Activated CD8-positive, alpha-beta memory T cell treated with anti-CD3 and anti-CD28 coated beads for 1 hour (primary cell): ENCODE measurements around the gene RAB3GAP1.
"Not testable (repeated sequence)": the region's sequence is repeated elsewhere in the genome, so short reads cannot be mapped to it uniquely, and the experiment has no call there.

Experiments used
- DNase-seq, 2 donors: peaks; one replicate each; pipeline ENCODE4 v3.0.0-alpha.2; 2020; ENCODE audit warnings: low read depth in 1 of 2; ENCODE audit errors: extremely low read depth in 1 of 2

The RAB3GAP1 gene

DNA sequence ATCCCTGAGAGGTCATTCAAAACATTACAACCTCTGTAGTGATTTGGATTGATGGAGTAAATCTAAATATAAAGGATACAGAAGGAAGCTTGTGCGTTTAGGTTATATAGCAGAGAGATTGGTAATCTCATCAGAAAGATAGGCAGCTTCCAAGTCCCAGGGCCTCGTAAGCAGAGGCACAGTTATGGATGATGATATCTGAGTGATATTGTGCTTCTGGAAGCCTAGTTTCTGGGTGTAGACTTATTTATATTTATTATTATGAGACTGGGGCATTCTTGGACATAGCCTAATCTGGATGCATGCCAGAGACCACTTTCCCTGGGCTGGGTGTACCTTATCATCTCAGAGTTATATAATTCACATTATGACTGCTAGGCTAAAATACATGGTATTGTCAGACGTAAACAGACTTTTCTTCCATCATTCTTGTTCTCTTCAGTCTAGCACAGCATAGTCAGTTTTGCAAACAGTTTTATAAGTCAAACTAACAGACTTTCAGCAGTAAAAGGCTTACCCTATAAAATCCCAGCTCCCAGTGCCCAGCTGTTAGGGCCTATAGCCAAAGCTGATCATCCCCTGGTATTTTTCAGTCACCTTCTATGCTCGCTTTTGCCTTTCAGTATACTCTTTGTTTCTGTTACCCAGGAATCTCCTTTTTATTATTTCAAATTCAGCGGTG, 47.9 kb downstream of the RAB3GAP1 start:
- no peak for DNase-seq

GRCh38 chr2:135103843-135104242, 51.8 kb downstream of the RAB3GAP1 start:
- no peak for DNase-seq

DNA sequence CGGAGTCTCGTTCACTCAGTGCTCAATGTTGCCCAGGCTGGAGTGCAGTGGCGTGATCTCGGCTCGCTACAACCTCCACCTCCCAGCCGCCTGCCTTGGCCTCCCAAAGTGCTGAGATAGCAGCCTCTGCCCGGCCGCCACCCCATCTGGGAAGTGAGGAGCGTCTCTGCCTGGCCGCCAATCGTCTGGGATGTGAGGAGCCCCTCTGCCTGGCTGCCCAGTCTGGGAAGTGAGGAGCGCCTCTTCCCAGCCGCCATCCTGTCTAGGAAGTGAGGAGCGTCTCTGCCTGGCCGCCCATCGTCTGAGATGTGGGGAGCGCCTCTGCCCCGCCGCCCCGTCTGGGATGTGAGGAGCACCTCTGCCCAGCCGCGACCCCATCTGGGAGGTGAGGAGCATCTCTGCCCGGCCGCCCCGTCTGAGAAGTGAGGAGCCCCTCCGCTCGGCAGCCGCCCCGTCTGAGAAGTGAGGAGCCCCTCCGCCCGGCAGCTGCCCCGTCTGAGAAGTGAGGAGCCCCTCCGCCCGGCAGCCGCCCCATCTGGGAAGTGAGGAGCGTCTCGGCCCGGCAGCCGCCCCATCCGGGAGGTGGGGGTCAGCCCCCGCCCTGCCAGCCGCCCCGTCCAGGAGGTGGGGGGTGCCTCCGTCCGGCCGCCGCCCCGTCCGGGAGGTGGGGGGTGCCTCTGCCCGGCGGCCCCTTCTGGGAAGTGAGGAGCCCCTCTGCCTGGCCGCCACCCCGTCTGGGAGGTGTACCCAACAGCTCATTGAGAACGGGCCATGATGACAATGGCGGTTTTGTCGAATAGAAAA, 53.6 kb downstream of the RAB3GAP1 start:
- DNase-seq = not testable (repeated sequence)

DNA sequence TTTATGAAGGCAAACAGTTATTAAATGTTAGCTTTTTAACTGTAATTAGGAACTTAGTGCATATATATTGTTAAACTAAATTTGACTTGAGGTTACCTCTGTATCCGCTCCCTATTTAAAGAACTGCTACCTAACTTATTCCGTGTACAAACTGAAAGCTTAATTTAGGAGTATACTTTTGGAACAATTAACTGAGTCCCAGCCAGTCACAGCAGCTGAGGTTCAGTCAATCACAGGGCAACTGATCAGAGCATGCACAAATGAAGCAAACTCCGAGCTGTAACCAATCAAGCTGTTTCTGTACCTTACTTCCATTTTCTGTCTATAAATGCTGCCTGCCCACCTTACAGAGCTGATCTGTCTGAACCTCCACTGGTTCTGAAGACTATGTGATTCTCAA, 61.2 kb downstream of the RAB3GAP1 start:
- no peak for DNase-seq

DNA sequence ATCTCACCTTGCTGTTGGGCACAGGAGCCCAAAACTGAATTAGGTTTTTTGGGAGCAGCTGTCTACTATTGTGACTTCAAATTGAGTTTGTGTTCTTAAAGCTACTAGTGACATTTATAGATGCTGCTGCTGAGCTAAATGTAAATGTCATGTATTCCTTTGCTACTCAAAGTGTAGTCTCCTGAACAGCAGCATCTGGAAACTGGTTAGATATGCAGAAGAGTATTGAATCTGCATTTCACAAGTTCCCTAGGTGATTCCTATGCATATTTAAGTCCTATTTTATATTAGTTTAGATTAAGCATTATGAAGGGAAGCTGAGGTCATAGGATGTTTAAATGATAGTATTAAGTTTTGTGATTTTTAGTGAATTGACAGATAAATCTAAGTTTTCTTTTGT, 67.5 kb downstream of the RAB3GAP1 start:
- DNase-seq = no peak

- DNase-seq = no peak
These were observed 69.0 kb downstream of the RAB3GAP1 start for GRCh38 chr2:135121016-135121657.

GRCh38 chr2:135121658-135122039, 69.6 kb downstream of the RAB3GAP1 start:
- not testable (repeated sequence) for DNase-seq

DNA sequence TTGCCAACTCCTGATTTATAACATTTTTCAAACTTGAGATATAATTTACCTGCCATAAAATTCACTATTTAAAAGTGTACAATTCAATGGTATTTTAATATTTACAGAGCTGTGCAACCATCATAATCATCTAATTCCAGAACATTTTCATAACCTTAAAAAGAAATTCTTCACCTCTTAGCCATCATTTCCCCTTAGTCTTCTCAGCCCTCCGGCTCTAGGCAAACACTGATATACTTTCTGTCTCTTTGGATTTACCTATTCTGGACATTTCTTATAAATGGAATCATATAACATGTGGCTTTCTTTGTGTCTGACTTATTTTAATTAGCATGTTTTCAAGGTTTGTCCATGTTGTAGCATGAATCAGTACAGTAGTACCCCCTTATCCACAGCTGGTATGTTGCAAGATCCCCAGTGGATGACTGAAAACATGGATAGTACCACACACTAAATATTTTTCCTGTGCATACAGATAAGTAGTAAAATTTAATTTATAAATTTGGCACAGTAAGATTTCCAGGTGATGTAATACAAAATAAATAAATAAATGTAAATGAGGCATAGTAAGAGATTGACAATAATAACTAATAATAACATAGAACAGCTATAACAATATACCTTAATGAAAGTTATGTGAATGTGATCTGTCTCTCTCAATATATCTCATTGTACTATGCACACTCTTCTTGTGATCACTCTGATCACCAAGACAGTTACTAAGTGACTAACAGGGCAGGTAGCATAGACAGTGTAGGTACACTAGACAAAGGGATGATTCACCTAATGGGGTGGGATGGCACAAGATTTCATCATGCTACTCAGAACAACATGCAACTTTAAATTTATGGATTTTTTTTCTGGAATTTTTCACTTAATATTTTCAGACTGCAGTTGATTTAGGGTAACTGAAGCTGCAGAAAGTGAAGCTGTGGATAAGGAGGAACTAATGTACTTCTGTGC, 73.1 kb downstream of the RAB3GAP1 start:
- no peak for DNase-seq

DNA sequence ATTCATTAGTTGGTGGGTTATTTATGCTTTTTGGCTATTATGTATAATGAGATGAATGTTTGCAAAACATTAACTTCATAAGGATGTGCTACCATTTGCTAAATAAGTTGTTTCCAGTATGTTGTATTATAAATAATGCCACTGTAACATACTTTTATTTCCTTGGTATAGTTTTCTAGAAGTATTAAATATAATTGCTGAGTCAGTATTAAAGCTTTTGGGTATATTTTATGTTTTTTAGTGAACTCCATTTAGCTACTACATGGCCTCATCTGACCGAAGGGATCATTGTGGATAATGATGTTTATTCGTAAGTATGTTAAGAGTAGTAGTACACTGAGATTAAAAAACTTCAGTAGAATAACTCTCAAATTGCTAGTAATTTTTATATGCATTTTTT, 73.8 kb downstream of the RAB3GAP1 start:
- no peak for DNase-seq

- no peak for DNase-seq
These were observed 78.7 kb downstream of the RAB3GAP1 start for GRCh38 chr2:135130751-135131150.

- DNase-seq = no peak
These were observed 80.2 kb downstream of the RAB3GAP1 start for GRCh38 chr2:135132314-135132713.

- no peak for DNase-seq
These were observed 88.5 kb downstream of the RAB3GAP1 start for GRCh38 chr2:135140606-135141005.

DNA sequence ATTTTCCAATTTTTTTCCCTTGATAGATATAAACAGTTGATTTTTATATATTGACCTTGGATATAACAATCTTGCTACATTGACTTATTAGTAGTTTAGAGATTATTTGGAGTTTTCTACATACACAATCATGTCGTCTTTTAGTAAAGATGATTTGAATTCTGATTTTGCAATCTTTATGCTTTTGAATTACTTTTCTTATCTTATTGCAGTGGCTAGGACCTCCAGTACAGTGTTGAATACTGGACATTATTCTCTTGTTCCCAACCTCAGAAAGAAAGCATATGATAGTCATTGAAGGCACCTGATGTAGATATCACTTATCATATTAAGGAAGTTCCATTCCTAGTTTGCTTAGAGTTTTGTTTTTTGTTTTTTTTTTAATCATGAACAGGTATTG, 90.2 kb downstream of the RAB3GAP1 start:
- DNase-seq = no peak

DNA sequence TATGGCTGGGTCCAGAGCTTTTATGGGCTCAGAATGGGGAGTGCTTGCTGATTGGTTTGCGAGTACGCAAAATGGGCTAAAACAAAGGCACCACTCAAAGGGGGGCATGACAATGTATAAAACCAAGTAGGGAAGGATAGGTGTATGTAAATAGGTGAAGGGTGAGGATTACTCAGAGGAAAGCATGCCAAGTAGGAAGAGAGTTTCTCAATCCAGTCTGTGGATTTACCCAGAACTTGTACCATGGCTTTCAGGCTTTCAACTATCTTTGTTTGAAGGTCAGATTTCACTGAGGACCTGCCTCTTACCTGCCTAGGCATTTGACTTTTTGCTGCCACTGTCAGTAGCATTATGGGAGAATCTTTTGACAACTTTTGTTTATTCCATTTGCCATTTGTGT, 92.3 kb downstream of the RAB3GAP1 start:
- no peak for DNase-seq

DNA sequence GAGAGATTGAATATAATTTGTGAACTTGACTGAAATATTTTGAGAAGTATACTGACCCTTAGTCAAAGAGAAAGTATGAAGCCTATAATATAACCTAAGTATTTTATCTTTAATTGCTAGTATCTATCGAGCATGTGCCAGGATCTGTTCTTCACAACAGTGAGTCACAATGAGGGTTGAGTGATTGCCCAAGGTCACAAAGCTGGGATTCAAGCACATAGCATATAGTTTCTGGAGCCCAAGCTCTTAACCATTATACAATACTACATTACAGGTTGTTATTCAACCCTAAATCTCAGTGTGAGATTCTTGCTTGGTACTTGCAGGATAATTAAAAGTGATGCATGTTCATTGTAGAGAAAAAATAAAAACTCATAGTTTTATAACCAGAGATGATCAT, 97.2 kb downstream of the RAB3GAP1 start:
- DNase-seq = no peak

- no peak for DNase-seq
These were observed 98.6 kb downstream of the RAB3GAP1 start for GRCh38 chr2:135150725-135151124.

GRCh38 chr2:135151615-135152014, 99.5 kb downstream of the RAB3GAP1 start:
- DNase-seq = no peak

- no peak for DNase-seq
These were observed 100.3 kb downstream of the RAB3GAP1 start for GRCh38 chr2:135152361-135152760.

- DNase-seq = no peak
These were observed 102.9 kb downstream of the RAB3GAP1 start for GRCh38 chr2:135154962-135155361.

GRCh38 chr2:135157856-135158255, 105.8 kb downstream of the RAB3GAP1 start:
- no peak for DNase-seq

DNA sequence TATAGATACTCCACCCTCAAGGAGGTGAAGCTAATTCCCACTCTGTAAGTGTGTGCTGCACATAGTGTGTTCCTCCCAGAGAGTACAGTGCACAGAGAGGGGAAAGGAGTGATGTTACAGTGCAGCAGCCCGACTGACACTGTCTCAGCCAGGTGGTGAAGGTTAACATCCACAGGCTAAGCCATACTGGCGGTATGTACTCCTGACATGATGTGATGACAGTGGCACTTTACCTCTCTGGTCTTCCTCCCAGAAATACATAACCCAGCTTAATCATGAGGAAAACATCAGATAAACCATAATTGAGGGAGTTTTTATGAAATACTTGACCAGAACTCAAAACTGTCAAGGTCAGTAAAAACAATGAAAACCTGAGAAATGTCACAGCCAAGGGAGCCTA, 107.1 kb downstream of the RAB3GAP1 start:
- no peak for DNase-seq
